ENCODE data around the gene IQCN.

The IQCN gene

DNA sequence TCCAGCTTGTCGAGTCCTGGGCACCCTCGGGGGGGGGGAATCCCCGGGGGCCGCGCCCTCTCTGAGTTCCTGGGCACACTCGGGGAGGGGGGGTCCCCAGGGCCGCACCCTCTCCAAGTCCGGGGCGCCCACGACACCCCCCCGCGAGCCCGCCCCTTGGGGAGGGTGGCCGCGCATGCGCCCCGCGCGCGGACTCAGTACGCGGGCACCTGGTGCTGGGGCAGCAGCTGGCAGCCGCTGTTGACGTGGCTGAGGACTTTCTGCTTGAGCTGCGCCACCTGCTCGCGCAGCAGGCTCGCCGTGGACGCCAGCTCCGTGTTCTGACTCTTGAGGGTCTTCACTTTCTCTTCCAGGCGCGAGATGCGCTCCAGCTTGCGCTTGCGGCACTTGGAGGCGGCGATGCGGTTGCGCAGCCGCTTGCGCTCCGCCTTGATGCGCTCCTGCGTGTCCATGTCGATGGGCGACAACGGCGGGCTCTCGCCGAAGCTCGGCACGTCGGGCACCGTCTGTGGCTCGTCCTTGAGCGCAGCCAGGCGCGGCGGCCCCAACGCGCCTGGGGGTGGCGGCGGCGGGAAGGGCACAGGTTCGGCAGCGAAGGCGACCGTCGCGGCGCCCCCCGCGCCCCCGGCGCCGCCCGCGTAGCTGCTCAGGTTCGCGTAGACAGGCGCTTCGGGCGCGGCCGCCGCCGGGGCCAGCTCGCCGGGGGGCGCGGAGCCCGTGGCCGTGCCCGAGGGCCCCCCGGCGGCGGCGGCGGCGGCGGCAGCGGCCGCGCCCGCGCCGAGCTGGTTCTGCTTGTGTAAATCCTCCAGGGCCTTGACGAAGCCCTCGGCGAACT, 6.2 kb upstream of the IQCN start:
- H3K4me3 ChIP-seq (ENCODE audit: low read length) = peak overlapping the region; percentile 97
- peak; percentile 75 for DNase-seq (ENCODE audit: low read depth)
- TF ChIP-seq, protein P1, sequence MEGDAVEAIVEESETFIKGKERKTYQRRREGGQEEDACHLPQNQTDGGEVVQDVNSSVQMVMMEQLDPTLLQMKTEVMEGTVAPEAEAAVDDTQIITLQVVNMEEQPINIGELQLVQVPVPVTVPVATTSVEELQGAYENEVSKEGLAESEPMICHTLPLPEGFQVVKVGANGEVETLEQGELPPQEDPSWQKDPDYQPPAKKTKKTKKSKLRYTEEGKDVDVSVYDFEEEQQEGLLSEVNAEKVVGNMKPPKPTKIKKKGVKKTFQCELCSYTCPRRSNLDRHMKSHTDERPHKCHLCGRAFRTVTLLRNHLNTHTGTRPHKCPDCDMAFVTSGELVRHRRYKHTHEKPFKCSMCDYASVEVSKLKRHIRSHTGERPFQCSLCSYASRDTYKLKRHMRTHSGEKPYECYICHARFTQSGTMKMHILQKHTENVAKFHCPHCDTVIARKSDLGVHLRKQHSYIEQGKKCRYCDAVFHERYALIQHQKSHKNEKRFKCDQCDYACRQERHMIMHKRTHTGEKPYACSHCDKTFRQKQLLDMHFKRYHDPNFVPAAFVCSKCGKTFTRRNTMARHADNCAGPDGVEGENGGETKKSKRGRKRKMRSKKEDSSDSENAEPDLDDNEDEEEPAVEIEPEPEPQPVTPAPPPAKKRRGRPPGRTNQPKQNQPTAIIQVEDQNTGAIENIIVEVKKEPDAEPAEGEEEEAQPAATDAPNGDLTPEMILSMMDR (IDR thresholded peaks at IDR 0.05; ENCODE audit: insufficient read depth, low read depth, low read length, missing control alignments) = no peak

DNA sequence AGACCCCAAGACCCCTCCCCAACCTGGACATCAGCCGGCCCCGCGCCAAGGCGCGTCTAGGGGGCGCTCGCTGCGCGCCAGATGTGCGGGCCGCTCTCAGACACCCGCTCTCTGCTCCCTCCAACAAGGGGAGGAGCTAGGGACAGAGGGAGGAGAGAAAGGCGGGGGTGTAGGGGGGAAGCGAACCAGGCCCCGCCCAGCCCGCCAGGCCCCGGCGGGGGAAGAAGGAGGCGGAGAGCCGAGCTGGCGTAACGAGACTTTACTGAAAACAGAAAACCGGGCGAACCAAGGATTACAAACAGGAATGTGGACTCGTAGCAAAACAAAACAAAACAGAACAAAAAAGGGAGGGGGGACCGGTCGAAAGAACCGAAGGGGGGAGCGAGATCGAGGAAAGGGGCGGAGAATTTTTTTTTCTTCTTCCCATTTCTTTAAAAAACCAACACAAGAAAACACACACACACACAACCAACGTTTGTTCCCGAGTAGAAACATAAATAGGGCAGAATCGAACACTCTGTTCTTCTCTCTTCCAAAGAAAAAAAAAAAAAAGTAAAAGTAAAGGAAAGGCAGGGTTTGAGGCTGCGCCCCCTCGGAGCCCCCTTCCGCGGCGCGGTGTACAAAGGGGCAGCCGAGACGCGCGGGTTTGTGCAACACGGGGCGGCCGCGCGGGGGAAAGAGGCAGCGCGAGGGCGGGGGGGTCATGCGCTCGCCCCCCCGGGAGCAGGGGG, 5.4 kb upstream of the IQCN start:
- peak overlapping the region; percentile 97 for H3K4me3 ChIP-seq (ENCODE audit: low read length)
- DNase-seq (ENCODE audit: low read depth) = peak; percentile 94
- TF ChIP-seq, protein P1 (IDR thresholded peaks at IDR 0.05; ENCODE audit: insufficient read depth, low read depth, low read length, missing control alignments) = peak; percentile 78

DNA sequence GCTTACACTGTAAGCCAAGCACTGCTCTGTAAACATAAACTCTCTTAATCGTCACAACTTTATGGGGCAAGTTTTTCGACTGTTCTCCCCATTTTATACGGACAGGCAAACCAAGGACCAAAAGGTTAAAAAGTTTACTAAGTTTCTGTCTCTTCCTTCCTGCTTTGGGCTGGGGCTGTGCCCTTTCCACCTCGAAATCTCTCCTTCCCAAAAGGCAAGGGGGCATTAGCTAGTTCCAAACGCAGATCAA, 4.9 kb upstream of the IQCN start:
- TF ChIP-seq, protein P1 (IDR thresholded peaks at IDR 0.05; ENCODE audit: insufficient read depth, low read depth, low read length, missing control alignments) = no peak
- DNase-seq (ENCODE audit: low read depth) = no peak
- peak overlapping the region; percentile 97 for H3K4me3 ChIP-seq (ENCODE audit: low read length)

DNA sequence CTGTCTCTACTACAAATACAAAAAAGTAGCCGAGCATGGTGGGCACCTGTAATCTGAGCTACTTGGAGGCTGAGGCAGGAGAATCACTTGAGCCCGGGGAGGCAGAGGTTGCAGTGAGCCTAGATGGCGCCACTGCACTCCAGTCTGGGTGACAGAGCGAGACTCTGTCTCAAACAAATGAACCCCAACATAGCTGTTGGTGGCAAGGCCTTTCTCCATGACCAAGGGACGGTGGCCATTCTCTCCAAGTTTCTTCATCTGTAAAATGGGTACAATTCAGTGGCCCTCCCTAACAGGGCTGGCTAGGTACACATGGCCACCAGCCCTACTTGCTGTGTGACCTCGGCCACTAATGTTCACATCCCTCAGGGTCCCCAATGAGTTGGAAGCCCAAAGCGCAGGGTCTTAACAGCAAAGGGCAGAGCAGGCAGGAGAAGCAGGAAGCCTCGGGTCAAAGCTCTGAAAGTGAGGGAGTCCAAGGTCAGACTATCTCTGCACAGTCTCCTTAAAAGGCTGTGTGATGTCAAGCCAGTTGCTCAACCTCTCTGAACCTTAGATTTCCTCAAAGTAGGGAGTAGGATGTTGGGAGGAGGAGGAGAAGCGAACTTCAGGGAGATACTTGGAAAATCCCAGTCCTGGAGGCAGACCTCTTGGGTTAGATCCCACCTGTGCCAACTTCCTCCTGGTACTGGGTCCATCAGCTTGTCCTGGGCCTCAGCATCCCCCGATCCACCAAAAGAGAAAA, 4.4 kb upstream of the IQCN start:
- H3K4me3 ChIP-seq (ENCODE audit: low read length) = peak overlapping the region; percentile 97
- TF ChIP-seq, protein P1 (IDR thresholded peaks at IDR 0.05; ENCODE audit: insufficient read depth, low read depth, low read length, missing control alignments) = peak; percentile 33
- DNase-seq (ENCODE audit: low read depth) = no peak

DNA sequence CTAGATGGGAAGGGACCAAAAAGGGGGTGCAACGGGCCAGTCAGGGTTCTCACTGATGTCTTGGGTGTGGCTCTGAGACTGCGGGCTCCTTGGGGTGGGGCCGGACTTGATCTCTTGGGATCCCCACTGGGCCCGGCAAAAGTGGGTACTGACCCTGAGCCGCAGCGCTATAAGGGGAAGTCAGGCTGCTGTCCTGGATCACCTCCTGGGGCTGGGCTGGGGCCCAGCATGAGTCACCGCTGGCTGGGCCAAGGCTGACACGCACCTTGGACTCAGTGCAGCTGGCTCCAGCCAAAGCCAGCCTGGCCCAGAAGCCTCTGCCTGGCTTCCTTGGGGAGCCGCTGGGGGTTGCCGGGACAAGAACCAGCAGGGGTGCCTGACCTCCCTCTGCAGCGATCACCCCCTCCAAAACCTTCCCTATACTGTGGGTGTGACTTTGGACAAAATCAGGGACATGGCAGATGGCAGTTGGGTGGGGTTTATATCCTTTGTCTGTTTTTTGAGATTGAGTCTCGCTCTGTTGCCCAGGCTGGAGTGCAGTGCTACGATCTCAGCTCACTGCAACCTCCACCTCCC, 617 bp upstream of the IQCN start:
- H3K4me3 ChIP-seq (ENCODE audit: low read length) = no peak overlapping the region
- TF ChIP-seq, protein P1 (IDR thresholded peaks at IDR 0.05; ENCODE audit: insufficient read depth, low read depth, low read length, missing control alignments) = no peak
- peak; percentile 77 for DNase-seq (ENCODE audit: low read depth)

DNA sequence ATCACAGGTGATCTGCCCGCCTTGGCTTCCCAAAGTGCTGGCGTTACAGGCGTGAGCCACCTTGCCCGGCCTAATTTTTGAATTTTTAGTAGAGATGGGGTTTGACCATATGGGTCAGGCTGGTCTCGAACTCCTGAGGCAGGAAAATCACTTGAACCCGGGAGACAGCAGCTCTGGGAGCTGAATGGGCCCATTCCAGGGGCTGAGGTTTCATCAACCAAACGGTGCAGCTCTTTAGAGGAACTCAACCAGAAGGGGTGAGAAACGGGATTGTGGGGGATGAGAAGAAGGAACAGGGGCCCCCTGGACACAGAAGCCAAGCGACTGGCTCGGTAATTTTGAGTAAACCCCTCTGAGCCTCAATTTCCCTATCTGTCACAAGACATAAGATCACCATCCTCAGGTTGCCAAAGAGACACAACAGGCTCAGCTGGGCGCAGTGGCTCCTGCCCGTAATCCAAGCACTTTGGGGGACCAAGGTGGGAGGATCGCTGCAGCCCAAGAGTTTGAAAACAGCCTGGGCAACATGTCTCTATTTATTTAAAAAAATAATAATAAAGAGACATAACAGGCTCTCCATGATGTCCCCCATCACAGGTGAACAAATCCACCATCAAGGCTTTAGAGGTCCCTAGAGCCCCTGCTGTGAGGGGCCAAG, 562 bp downstream of the IQCN start:
- DNase-seq (ENCODE audit: low read depth) = no peak
- TF ChIP-seq, protein P1 (IDR thresholded peaks at IDR 0.05; ENCODE audit: insufficient read depth, low read depth, low read length, missing control alignments) = no peak
- no peak overlapping the region for H3K4me3 ChIP-seq (ENCODE audit: low read length)

All from epithelial cell of esophagus (primary cell).